Gastrocnemius medialis (tissue), 4 donors: ENCODE measurements around the gene ACCSL. TPM values are rescaled to one million over a fixed set of nuclear protein-coding genes. Genes with fewer than 3 reads are reported as not detected.

ENCODE experiments used
- ATAC-seq, 2 donors: fragments of 150-250 bp; one replicate each; pipeline ENCODE4 v1.9.1; 2016
- DNase-seq, 2 donors: peaks; one replicate each; pipeline ENCODE4 v3.0.0-alpha.2; 2019
- H3K27ac ChIP-seq, 4 donors: fragments of 200-600 bp; sonication (generic); 1 replicate in 1 of 4; 2 replicates in 3 of 4; pipeline ENCODE4 v1.5.1; 2016 to 2018; ENCODE audit warnings: mild to moderate bottlenecking in 2 of 4, moderate library complexity in 1 of 4
- H3K27me3 ChIP-seq, 3 donors: fragments of 200-600 bp; sonication (generic) in 2 of 3; 1 replicate in 1 of 3; 2 replicates in 2 of 3; pipeline versions ENCODE4 v1.5.1 to v1.6.0; 2016 to 2019; ENCODE audit warnings: mild to moderate bottlenecking in 1 of 3, moderate library complexity in 1 of 3
- H3K36me3 ChIP-seq, 2 donors: fragments of 200-600 bp; sonication (generic) in 1 of 2; one replicate each; pipeline ENCODE4 v1.5.1; 2017 to 2018
- H3K4me1 ChIP-seq, 2 donors: fragments of 200-600 bp; sonication (generic) in 1 of 2; one replicate each; pipeline ENCODE4 v1.5.1; 2016 to 2017; ENCODE audit warnings: mild to moderate bottlenecking in 2 of 2
- H3K4me3 ChIP-seq, 4 donors: fragments of 200-600 bp; sonication (generic) in 3 of 4; 1 replicate in 1 of 4; 2 replicates in 3 of 4; pipeline ENCODE4 v1.5.1; 2016 to 2019; ENCODE audit warnings: mild to moderate bottlenecking in 2 of 4
- H3K9me3 ChIP-seq, 3 donors: fragments of 200-600 bp; sonication (generic) in 2 of 3; 1 replicate in 1 of 3; 2 replicates in 2 of 3; pipeline ENCODE4 v1.5.1; 2016 to 2019
- CTCF ChIP-seq, 5 experiments: fragments of 450-650 bp in 3 of 5; fragments of 200-600 bp in 2 of 5; sonication (generic) in 2 of 5; IDR thresholded peaks in 4 of 5; conservative IDR thresholded peaks in 1 of 5; 1 replicate in 4 of 5; 2 replicates in 1 of 5; pipeline ENCODE4 v1.5.1; 2016 to 2019; ENCODE audit warnings: antibody characterized with exemption in 5 of 5, mild to moderate bottlenecking in 3 of 5, moderate library complexity in 3 of 5
- POLR2A ChIP-seq, 2 donors: fragments of 450-650 bp; IDR thresholded peaks; one replicate each; pipeline ENCODE4 v1.6.1; 2017; ENCODE audit warnings: antibody characterized with exemption in 2 of 2, mild to moderate bottlenecking in 2 of 2, moderate library complexity in 2 of 2
- in situ Hi-C, 4 donors: fragments of 200-750 bp; cut with MboI; loops; one replicate each; pipeline versions ENCODE4 v1.15.0 to v1.8.0; 2017; ENCODE audit warnings: low sequenced_read_pairs in 4 of 4
- intact Hi-C: fragments of 100-400 bp; cut with DNase I; formaldehyde crosslinking; loops from one replicate; pipeline ENCODE4 v1.15.1; 2023; ENCODE audit warnings: low total_unique reads
- total RNA-seq, 4 donors: library from RNA; depleted of rRNA; stranded (reverse); fragments of >200 nt; gene quantifications; one replicate each; pipeline versions ENCODE4 v1.1.0 to v1.2.3, GENCODE V29; 2016

The ACCSL gene
- total RNA-seq, 4 donors from 2014 or later, result not detected

- H3K27ac ChIP-seq, result no peak overlapping the region
- in situ Hi-C loops, result loop anchor here in 1 of 4 donors (10.0 to 25.0 kb wide), 2 partner anchors 186 to 434 kb away; no protein-coding TSS in a partner anchor
- H3K4me1 ChIP-seq, result peaks cover 16 to 23% of the 10 kb centered on the region in 2 donors
These were observed 53.3 kb downstream of the ACCSL start for GRCh38 chr11:44101098-44101497.

GRCh38 chr11:44104481-44105294 lies 56.9 kb downstream of the ACCSL start:
- Histone ChIP-seq H3K27ac (no peak overlapping the region), H3K27me3 (no peaks in the 10 kb centered on the region), H3K9me3 (no peaks in the 10 kb centered on the region), H3K36me3 (peaks cover 0 to 20% of the 10 kb centered on the region in 2 donors), H3K4me3 (no peak overlapping the region), H3K4me1 (peaks cover 4 to 14% of the 10 kb centered on the region in 2 donors)
- ATAC-seq, result no peak
- intact Hi-C loops (no loop called here), in situ Hi-C loops (loop anchor here in 1 of 4 donors (10.0 to 25.0 kb wide), 2 partner anchors 183 to 430 kb away; no protein-coding TSS in a partner anchor)
- TF ChIP-seq CTCF (IDR thresholded peaks at IDR 0.05 in 4 of 5, conservative IDR thresholded peaks at IDR 0.05 in 1 of 5) (no peak), POLR2A (IDR thresholded peaks at IDR 0.05) (no peak)
- DNase-seq, result no peak

More at GRCh38 chr11:44101098-44101497, 53.3 kb downstream of the ACCSL start:
- Histone ChIP-seq H3K36me3 (no peaks in the 10 kb centered on the region), H3K4me3 (no peak overlapping the region), H3K9me3 (no peaks in the 10 kb centered on the region), H3K27me3 (no peaks in the 10 kb centered on the region)
- TF ChIP-seq POLR2A (IDR thresholded peaks at IDR 0.05) (no peak), CTCF (IDR thresholded peaks at IDR 0.05 in 4 of 5, conservative IDR thresholded peaks at IDR 0.05 in 1 of 5) (no peak)
- intact Hi-C loops, result no loop called here
- DNase-seq (no peak), ATAC-seq (no peak)

- Histone ChIP-seq H3K27me3 (no peaks in the 10 kb centered on the region), H3K36me3 (peaks cover 0 to 21% of the 10 kb centered on the region in 2 donors), H3K9me3 (no peaks in the 10 kb centered on the region), H3K4me3 (no peak overlapping the region), H3K4me1 (peaks cover 21 to 26% of the 10 kb centered on the region in 2 donors), H3K27ac (no peak overlapping the region)
- no peak for TF ChIP-seq CTCF (IDR thresholded peaks at IDR 0.05 in 4 of 5, conservative IDR thresholded peaks at IDR 0.05 in 1 of 5)
- no peak for TF ChIP-seq POLR2A (IDR thresholded peaks at IDR 0.05)
- in situ Hi-C loops, result loop anchor here in 1 of 4 donors (10.0 to 25.0 kb wide), 2 partner anchors 179 to 427 kb away; no protein-coding TSS in a partner anchor
- intact Hi-C loops, result no loop called here
- DNase-seq (no peak), ATAC-seq (no peak)
These were observed 60.5 kb downstream of the ACCSL start for GRCh38 chr11:44108260-44108659.

Other genes with a start within 250 kb of the ACCSL start
- gene ALKBH3, start 167.2 kb upstream of the ACCSL start, total RNA-seq, result 10 to 100 TPM; 27.5 to 44.1 (median 42.0) TPM
- 100 to 1,000 TPM in 1 of 4 donors, 10 to 100 TPM in 3; 22.4 to 220 (median 78.4) TPM for gene C11orf96, start 105.3 kb upstream of the ACCSL start, total RNA-seq
- gene ACCS, start 18.3 kb downstream of the ACCSL start, total RNA-seq, result 1 to 10 TPM in 2 of 4 donors, under 1 TPM in 2; 0.58 to 4.0 (median 1.8) TPM
- gene EXT2, start 47.7 kb downstream of the ACCSL start, total RNA-seq, result 10 to 100 TPM; 20.4 to 24.8 (median 23.1) TPM